ENCODE results near the gene MRPL34.

Gene MRPL34

DNA sequence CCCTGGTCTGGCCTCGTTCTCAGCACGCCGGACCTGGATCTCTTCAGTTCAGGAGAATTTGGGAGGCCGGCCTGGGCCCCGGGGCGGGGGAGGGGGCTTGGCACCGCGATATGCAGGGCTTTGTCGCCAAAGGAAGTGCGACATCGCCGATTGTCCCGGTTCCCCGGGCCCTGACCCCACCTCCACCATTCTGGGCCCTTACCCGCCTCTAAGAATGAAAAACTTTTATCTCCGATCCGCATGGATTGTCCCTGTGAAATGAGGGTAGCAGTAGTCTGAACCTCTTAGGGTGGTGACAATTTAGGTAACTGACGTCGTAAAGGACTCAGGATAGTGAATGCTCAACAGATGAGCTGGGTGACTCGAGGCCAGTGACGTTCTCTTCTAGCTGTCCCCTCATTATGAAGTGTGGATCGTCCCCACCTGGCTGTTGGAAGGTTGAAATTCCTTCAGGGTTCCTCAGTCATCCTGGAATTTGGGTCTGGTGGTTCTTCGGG lies 4.3 kb downstream of the MRPL34 start:
- H3K4me3 Mint-ChIP-seq: peak overlapping the region; percentile 95
- H3K27ac Mint-ChIP-seq: peak overlapping the region; percentile 83
- H3K9me3 Mint-ChIP-seq: no peaks in the 10 kb centered on the region
- no peak for DNase-seq (ENCODE audit: low spot score in 2 of 2)
- H3K4me1 Mint-ChIP-seq: peaks cover 28% of the 10 kb centered on the region
- ATAC-seq (ENCODE audit: low read depth): no peak
- H3K36me3 Mint-ChIP-seq: peaks cover 11% of the 10 kb centered on the region
- no peaks in the 10 kb centered on the region for H3K27me3 Mint-ChIP-seq

DNA sequence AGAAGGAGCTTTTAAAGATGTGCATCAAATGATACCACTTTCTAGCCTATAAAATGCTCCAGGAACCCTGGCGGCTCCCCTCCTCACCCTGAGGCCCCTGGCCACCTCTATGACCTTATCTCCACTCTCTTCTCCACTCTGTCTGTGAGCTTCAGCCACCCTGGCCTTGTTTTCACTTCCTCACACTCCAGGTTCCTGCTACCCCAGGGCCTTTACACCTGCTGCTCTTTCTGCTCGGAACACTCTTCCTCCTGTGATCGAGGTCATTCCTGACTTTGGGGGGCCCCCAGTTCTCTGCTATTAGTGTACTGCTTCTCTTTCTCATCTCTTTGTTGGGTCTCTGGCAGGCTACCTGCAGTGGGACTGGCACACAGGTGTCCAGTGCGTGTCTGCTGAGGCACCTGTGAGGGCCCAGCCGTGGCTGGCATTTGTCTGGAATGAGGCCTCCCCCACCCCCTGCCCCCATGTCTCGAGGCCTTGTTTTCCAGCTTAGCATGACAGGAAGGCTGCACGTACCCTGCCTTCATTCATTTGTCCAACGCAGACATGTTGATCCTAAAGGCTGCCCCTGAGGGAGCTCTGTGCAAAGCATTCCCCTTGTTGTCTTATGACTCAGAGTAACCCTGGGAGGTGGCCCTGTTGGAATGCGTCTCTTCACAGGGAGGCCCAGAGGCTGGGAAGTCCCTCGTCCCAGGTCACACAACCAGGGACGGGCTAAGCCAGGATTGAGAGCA lies 6.0 kb downstream of the MRPL34 start:
- no peaks in the 10 kb centered on the region for H3K27me3 Mint-ChIP-seq
- no peaks in the 10 kb centered on the region for H3K9me3 Mint-ChIP-seq
- ATAC-seq (ENCODE audit: low read depth) (no peak), DNase-seq (ENCODE audit: low spot score in 2 of 2) (no peak)
- peaks cover 18% of the 10 kb centered on the region for H3K36me3 Mint-ChIP-seq
- H3K4me1 Mint-ChIP-seq: peaks cover 25% of the 10 kb centered on the region
- H3K27ac Mint-ChIP-seq: no peak overlapping the region
- H3K4me3 Mint-ChIP-seq: peak overlapping the region; percentile 64

DNA sequence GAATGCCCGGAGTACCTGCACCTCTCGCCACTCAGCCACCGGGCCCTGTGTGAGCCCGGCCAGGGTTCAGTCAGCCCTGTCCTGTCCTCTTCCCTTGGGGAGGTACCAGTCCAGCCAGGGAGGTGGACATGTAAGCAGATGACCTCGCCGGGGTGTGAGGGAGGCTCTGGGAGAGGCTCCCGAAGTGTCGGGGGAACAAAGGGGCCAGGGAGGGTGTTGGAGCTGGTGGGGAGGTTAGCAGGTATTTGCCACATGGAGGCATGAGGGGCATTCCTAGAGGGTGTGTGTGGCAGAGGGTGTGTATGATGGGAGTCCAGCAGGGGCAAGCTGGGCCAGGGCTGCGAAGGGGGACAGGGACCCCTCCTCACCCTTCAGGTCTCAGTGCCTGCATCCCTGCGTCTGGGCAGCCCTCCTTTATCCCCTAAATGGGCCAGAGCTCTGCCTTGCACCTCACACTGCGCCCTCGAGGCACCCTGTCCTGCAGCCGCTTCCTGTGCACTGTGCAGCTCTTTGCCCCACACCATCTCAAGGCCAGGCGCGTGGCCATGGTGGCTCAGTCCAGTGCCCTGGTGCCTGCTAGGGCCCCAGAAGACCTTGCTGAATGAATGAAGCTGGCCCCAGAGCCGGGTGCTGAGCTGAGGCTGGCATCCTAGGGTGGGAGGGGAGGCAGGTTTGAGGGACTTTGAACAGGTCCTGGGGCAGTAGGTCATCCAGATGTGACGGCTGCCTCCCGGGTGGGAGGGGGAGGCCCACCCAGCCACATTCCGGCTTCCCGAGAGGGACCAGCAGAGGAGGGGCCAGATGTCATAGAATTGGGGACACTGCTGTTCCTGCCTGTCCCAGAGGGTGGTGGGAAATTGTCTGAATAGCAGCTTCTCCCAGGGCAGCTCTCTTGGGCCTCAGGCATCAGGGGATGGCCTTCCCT lies 6.8 kb downstream of the MRPL34 start:
- Mint-ChIP-seq H3K4me1 (peaks cover 25% of the 10 kb centered on the region), H3K36me3 (peaks cover 18% of the 10 kb centered on the region), H3K27ac (no peak overlapping the region), H3K27me3 (no peaks in the 10 kb centered on the region), H3K9me3 (no peaks in the 10 kb centered on the region), H3K4me3 (no peak overlapping the region)
- no peak for DNase-seq (ENCODE audit: low spot score in 2 of 2)
- ATAC-seq (ENCODE audit: low read depth): no peak

DNA sequence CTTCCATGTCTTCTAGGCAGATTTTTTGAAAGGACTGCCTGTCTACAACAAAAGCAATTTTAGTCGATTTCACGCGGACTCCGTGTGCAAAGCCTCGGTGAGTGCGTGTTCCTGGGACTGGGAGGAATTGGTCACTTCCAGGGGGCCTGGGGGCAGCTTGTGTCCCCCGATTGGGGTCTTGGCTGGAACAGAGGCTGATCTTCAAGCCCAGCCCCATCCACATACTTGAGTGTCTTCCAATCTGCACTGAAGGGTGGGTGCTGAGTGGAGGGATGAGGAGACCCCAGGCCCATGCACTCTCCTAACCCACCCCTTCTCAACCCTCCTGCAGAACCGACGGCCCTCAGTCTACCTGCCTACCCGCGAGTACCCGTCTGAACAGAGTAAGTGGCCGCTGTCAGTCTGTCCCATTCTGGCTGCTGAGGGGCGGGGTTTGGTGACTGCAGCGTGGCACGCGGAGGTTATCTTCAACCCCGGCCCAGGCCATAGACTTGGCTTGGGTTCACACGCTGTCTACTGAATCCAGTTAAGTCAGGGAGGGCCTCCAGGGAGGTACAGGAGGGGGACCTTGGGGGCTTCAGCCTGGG lies 8.4 kb downstream of the MRPL34 start:
- H3K27ac Mint-ChIP-seq: no peak overlapping the region
- H3K9me3 Mint-ChIP-seq: no peaks in the 10 kb centered on the region
- no peaks in the 10 kb centered on the region for H3K27me3 Mint-ChIP-seq
- H3K4me3 Mint-ChIP-seq: no peak overlapping the region
- ATAC-seq (ENCODE audit: low read depth): no peak
- DNase-seq (ENCODE audit: low spot score in 2 of 2): no peak
- peaks cover 18% of the 10 kb centered on the region for H3K4me1 Mint-ChIP-seq
- peaks cover 21% of the 10 kb centered on the region for H3K36me3 Mint-ChIP-seq

DNA sequence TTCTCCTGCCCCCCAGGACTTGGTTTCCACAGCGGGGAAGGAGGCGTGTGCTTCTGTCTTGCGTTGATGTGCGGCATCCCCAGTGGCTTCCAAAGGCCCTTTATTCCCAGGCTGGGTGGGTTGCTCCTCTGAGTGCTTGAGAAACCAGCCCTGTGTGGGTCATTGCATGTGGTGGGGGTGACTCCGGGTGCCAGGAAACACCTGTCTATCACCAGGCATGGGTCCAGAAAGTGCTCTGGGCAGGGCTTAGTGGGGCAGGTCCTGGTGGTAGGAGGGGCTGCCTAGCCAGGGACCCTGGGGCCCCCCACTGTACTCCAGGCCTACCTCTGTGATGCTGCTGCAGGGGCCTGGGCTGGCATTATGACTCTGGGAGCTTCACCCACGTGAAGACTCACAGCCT lies 13.3 kb downstream of the MRPL34 start:
- no peaks in the 10 kb centered on the region for H3K9me3 Mint-ChIP-seq
- H3K4me3 Mint-ChIP-seq: no peak overlapping the region
- no peaks in the 10 kb centered on the region for H3K27me3 Mint-ChIP-seq
- no peak overlapping the region for H3K27ac Mint-ChIP-seq
- no peaks in the 10 kb centered on the region for H3K4me1 Mint-ChIP-seq
- H3K36me3 Mint-ChIP-seq: peaks cover 26% of the 10 kb centered on the region
- DNase-seq (ENCODE audit: low spot score in 2 of 2) (no peak), ATAC-seq (ENCODE audit: low read depth) (no peak)

DNA sequence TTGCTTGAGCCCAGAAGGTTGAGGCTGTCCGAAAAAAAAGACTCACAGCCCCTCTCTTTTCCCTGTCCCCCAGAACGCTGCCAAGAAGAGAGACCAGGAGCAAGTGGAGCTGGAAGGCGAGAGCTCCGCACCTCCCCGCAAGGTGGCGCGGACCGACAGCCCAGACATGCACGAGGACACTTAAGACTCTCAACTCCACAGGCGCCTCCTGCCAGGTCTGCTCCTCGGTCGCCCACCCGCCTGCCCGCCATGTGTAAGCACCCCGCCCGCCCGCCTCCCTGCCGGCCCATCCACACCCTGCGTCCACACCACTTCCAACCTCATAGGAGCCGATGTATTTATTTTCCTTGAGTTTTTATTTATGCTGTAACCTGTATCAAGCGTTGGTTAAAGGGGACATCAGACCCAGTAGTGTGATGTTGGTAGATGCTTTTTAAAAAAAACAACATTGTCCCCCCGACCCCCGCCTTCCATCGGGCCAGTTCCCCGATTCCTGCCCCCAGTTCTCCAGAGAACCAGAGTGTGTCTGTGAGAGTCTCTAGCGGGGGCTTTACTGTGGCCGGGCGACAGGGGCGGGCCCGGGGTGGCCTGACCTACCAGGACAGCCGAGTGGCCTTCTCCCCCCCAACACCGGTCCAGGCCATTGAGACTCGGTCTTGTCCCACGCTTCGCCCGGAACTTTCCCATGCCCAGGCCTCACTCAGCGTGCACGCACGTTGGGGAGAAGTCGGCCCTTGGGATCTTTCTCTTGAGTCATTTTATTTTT lies 14.0 kb downstream of the MRPL34 start:
- Mint-ChIP-seq H3K9me3 (no peaks in the 10 kb centered on the region), H3K4me3 (no peak overlapping the region), H3K36me3 (peaks cover 23% of the 10 kb centered on the region), H3K27me3 (no peaks in the 10 kb centered on the region), H3K4me1 (no peaks in the 10 kb centered on the region), H3K27ac (no peak overlapping the region)
- ATAC-seq (ENCODE audit: low read depth): no peak
- no peak for DNase-seq (ENCODE audit: low spot score in 2 of 2)

DNA sequence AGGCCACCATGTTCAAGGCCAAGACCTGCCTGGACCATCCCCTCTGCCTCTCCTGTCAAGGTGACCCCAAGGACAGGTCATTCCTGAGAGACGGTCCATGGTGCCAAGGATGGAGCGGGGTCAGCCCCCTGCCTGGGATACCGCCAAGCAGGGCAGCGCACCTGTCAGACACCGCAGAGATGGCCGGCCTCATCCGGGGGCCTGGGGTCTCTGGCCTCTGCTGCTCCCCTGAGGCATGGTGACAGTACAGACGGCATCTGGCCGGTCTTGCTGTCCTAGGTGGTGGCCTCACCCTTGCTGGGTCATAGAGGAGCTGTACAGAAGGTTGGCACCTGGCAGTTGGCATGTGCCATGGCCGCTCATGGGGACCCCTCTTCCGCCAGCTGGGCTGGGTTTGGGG lies 14.8 kb downstream of the MRPL34 start:
- Mint-ChIP-seq H3K9me3 (no peaks in the 10 kb centered on the region), H3K4me3 (no peak overlapping the region), H3K36me3 (peaks cover 23% of the 10 kb centered on the region), H3K27me3 (no peaks in the 10 kb centered on the region), H3K27ac (no peak overlapping the region), H3K4me1 (no peaks in the 10 kb centered on the region)
- ATAC-seq (ENCODE audit: low read depth) (no peak), DNase-seq (ENCODE audit: low spot score in 2 of 2) (no peak)

DNA sequence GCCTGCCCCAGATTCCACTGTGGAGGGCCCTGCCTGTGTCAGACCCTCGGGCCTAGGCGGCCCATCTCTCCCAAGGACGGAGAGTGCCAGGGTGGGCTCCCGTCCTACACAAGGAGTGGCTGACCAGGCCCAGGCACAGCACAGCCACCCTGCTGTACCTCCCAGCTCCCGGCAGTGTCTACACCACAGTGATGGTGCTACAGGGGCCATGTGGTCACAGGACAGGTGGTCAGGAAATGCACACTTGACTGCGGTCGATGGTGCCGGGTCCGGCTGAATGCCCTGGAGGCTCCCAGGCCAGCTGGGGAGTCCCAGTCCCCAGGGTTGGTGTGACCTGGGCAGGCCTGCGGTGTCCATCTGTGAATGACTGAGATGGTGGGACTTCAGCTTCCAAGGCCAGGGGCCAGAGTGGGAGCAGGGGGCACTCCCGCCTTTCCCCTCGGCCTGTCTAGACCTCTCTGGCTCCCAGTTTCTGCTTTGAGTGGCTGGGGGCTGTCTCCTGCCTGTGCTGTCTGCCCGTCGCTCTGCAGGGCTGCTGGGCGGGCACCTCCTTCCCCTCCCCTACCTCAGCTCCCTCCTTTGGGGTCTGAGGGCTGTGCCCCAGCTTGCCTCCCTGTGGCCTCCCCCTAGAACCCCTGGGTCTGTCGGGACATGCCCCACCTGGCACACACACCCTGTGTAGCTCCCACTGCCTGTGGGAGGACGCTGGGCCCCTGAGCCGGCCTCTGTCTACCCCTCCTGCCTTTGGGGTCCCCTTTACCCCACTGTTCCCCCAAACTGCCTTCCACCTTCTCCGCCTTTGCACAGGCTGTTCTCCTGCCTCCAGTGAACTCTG lies 16.2 kb downstream of the MRPL34 start:
- ATAC-seq (ENCODE audit: low read depth): no peak
- peaks cover 16% of the 10 kb centered on the region for H3K36me3 Mint-ChIP-seq
- H3K27me3 Mint-ChIP-seq: no peaks in the 10 kb centered on the region
- DNase-seq (ENCODE audit: low spot score in 2 of 2): no peak
- H3K27ac Mint-ChIP-seq: no peak overlapping the region
- H3K4me1 Mint-ChIP-seq: no peaks in the 10 kb centered on the region
- no peaks in the 10 kb centered on the region for H3K9me3 Mint-ChIP-seq
- H3K4me3 Mint-ChIP-seq: no peak overlapping the region

DNA sequence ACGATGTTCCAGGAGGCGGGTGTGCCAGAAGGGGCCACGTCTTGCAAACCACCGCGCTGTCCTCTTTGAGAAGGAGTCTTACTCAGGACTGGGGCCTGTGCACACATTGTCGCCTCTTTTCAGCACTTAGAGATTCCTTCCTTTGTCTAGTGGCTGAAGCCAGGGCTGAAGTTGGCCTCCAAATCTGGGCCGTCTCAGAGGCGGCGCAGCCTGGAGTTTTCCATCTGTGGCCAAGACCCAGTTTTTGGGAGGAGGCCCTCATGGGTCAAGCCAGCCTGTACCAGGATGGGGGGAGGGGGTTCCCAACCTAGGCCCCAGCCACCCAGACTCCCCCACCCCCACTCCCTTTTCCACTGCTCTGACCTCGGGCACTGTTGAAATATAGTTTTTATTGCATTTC lies 17.2 kb downstream of the MRPL34 start:
- H3K27me3 Mint-ChIP-seq: no peaks in the 10 kb centered on the region
- H3K27ac Mint-ChIP-seq: no peak overlapping the region

DNA sequence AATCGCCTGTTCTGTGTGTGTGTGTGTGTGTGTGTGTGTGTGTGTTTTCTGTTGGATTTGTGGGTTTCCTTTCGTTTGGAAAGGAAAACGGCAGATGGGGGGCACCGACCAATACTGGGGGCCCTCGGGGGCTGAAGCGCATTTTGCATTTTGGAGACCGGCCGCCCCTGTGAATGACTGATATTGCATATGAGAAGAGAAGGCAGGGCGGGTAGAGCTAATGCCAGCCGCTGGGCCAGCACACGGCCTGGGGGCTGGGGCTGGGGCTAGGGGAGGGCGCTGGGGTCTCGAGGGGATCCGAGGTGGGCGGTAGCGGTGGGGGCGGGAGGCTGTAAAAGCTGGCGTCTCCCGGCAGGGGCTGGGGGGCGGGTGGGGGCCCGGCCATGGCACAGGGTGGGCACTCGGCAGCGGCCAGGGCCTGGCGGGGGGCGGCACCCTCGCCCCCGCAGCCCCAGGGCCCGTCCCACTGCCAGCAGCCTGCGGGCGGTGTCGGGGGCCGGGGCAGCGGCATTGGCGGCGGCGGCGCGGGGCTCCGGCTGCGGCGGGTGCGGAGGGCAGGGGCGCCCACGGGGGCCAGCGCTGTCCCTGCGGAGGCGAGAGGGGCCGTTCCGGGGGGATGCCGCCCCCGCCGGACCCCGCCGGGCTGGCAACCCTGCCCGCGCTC lies 17.8 kb downstream of the MRPL34 start:
- DNase-seq (ENCODE audit: low spot score in 2 of 2) (no peak), ATAC-seq (ENCODE audit: low read depth) (no peak)
- Mint-ChIP-seq H3K27me3 (no peaks in the 10 kb centered on the region), H3K4me3 (no peak overlapping the region), H3K4me1 (peaks cover 3% of the 10 kb centered on the region), H3K36me3 (peaks cover 14% of the 10 kb centered on the region), H3K27ac (no peak overlapping the region), H3K9me3 (no peaks in the 10 kb centered on the region)

More for the DNA sequence above, 17.2 kb downstream of the MRPL34 start:
- ATAC-seq (ENCODE audit: low read depth) (no peak), DNase-seq (ENCODE audit: low spot score in 2 of 2) (no peak)
- H3K36me3 Mint-ChIP-seq: peaks cover 15% of the 10 kb centered on the region
- no peaks in the 10 kb centered on the region for H3K9me3 Mint-ChIP-seq
- H3K4me1 Mint-ChIP-seq: peaks cover 2% of the 10 kb centered on the region
- no peak overlapping the region for H3K4me3 Mint-ChIP-seq

DNA sequence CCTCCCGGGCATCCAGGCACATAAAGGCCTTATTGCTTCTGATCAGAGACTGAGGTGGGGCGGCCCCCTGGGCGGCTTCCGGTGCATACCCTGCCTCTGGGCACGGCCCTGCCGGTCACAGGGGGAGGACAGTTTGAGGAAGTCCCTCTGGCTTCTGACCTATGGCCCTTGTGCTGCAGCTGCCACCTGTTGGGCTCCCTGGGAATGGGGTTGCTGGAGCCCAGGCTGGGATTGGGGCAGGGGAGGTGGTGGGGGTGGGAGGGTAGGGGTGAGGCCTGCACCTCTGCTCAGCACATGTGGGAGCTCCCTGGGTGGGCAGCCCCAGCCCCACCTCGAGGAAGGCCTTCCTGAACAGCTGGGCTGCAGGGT lies 18.3 kb downstream of the MRPL34 start:
- no peak for ATAC-seq (ENCODE audit: low read depth)
- Mint-ChIP-seq H3K36me3 (peaks cover 14% of the 10 kb centered on the region), H3K4me1 (peaks cover 3% of the 10 kb centered on the region), H3K27me3 (no peaks in the 10 kb centered on the region), H3K27ac (no peak overlapping the region), H3K9me3 (no peaks in the 10 kb centered on the region), H3K4me3 (no peak overlapping the region)
- no peak for DNase-seq (ENCODE audit: low spot score in 2 of 2)

DNA sequence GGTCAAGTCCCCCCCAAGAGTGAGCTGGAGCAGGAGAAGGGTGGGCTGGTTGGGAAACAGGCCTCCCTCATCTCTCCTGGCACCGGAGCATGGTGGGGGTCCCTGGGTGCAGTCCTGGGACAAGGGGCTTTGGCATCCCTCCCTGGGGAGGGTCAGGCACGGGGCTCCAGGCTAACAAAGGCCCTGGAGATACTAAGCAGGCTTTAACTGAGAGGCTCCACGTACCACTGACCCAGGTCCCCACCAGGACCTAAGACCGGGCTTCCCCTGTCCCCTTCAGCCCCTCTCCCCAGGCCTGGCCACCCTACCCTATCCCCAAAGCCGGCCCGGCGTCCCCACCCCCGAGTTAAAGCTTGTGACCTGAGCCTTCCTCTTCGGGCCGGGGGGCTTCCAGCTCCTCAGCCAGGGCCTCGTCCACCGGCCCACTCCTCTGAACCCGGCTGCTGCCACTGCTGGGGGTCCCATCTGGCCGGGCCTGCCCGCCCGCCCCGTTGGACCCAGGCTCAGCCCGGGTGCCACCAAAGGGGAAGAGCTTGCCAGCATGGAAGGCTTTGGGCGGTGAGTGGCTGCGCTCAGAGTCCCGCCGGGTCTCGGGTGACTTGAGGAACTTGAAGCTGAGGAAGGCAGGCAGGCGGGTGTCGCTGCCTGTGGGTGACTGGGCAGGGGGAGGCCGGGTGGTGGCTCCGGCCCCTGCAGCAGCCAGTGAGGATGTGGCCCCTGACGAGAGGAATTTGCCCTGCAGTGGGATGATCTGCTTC lies 18.9 kb downstream of the MRPL34 start:
- Mint-ChIP-seq H3K4me1 (peaks cover 6% of the 10 kb centered on the region), H3K36me3 (peaks cover 14% of the 10 kb centered on the region), H3K9me3 (no peaks in the 10 kb centered on the region), H3K27ac (no peak overlapping the region), H3K4me3 (no peak overlapping the region), H3K27me3 (no peaks in the 10 kb centered on the region)
- ATAC-seq (ENCODE audit: low read depth) (no peak), DNase-seq (ENCODE audit: low spot score in 2 of 2) (no peak)

Data from memory B cell (primary cell).